GM12874 (cell line): ENCODE data around the gene NOM1.

Experiments used
- TF ChIP-seq, protein P1 (sequence below): IDR thresholded peaks from 2 replicates; pipeline ENCODE4 v1.5.1; 2011; ENCODE audit warnings: low read depth, mild to moderate bottlenecking, control low read depth, low read length, moderate library complexity; ENCODE audit not compliant: insufficient read depth

NOM1 gene

DNA sequence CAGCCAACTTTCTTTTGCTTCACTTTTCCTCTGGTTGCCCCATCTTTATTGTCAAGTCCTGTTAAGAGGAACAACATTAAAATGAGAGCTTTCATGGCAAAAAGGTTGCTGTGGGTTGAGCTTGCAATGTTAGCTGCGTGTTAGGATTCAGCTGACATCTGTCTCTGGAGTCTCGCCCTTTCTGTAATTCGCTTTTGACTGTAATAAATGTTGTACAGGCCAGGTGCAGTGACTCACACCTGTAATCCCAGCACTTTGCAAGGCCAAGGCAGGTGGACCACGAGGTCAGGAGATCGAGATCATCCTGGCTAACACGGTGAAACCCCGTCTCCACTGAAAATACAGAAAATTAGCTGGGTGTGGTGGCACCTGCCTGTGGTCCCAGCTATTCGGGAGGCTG is 36.9 kb downstream of the NOM1 start:
- TF ChIP-seq, protein P1, sequence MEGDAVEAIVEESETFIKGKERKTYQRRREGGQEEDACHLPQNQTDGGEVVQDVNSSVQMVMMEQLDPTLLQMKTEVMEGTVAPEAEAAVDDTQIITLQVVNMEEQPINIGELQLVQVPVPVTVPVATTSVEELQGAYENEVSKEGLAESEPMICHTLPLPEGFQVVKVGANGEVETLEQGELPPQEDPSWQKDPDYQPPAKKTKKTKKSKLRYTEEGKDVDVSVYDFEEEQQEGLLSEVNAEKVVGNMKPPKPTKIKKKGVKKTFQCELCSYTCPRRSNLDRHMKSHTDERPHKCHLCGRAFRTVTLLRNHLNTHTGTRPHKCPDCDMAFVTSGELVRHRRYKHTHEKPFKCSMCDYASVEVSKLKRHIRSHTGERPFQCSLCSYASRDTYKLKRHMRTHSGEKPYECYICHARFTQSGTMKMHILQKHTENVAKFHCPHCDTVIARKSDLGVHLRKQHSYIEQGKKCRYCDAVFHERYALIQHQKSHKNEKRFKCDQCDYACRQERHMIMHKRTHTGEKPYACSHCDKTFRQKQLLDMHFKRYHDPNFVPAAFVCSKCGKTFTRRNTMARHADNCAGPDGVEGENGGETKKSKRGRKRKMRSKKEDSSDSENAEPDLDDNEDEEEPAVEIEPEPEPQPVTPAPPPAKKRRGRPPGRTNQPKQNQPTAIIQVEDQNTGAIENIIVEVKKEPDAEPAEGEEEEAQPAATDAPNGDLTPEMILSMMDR = no peak

DNA sequence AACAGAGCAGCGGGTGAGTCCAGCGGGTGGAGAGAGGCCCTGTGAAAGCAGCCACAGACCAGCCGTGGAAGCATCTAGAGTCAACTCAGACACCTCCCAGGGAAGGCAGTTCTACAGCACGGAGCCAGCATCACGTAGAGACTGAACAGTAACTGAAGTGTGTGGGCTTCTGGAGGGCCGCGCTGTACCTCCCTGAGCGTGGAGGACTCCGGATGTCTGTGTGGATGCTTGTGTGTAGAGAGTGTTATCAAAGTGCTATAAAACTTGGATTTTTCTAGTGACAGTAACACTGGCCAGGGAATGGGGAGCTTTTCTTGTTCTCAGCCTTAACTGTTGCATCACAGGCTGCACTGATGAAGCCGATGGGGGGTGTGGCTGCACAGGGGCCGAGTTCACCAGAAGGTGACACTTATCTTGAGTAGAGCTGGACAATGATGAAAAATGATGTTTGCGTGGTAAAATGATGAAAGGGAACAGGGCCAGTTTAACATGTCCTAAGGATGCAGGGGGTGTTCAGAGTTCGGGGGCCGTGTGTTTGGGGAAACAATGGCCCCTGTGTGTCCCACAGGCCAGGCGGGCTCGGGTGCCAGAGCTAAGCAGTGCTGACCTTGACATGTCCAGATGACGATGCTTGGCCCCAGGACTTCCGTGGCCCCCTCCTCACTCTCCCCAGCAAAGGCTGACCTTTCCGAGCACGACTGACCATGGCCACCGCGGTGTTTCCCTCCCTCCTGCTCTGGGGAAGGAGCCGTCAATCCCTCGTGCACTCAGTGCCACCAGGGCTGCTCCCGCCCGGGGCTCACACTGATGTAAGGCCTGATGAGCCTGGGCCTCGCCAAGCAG is 39.1 kb downstream of the NOM1 start:
- TF ChIP-seq, protein P1 = no peak

DNA sequence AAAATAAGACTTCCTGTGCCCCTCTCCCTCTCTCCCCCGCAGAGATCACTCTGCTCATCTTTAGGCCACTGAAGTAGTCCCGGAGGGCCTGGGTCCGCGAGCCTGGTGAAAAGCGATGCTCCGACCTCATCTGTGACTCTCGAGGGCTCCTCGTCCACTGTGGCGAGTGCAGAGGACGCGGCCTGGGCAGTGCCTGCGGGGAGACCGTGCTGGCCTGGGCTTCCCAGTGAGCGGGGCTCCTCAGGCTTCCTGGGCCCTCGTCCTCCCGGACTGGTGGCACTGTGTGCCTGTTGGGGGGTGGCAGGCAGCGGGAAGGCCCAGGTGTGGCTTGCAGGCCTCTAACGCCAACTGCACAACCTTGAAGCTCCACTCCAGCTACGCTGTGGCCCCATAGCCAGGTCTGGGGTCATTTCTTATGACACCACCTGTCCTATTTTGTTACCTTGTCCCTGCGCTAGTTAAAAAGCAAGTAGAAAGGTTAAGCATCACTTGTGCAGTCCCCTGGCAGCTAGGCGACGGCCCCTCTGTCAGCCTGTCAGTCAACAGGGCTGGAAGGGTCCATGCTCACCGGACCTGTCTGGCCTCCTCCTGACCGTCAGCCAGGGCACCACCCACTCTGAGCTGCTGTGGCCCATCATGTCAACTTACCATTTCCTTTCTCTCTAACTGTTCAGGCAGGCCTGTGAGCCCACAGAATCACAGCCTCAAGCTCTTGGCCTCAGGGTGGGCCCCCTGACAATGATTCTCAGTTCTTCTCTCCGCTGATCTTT is 40.4 kb downstream of the NOM1 start:
- TF ChIP-seq, protein P1 = no peak

DNA sequence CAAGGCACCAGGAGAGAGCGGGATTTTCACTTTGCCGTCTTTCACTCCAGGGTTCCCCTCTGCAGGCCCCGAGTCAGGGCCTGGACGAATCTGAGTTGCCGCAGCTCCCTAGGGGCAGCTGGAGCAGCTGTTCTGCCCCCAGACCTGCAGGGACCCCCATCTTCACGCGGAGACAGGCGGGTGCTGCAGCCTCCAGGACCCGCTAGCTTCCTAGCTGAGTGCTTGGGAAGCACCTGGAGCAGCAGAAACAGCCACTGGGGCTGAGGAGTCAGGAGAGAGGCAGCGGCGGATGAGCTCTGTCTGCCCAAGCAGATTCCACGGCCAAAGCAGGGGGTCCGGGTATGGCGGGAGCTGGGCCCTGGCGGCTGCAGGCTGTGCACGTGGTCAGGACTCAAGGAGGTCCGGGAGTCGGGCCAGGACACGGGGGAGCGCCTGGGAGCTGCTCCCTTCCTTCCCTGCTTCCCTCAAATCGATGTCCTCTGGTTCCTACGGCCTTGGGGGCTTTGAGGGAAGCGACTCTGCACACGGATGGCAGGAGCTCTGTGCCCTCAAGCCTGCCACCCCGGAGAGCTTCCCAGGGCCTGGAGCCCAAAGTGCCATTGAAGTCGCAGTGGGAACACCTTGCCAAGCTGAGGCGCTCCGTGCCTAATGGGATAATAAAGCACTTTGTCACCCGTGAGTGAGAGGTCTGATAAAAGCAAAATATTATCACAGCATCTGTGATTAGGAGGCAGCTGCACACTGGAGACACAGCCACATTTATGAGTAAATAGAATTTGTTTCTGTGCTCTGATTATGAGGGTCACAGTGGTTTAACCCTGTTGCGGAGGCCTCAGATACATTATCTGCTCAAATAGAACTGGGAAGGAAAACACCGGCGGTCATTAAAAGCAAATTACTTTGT is 43.8 kb downstream of the NOM1 start:
- TF ChIP-seq, protein P1 = no peak

DNA sequence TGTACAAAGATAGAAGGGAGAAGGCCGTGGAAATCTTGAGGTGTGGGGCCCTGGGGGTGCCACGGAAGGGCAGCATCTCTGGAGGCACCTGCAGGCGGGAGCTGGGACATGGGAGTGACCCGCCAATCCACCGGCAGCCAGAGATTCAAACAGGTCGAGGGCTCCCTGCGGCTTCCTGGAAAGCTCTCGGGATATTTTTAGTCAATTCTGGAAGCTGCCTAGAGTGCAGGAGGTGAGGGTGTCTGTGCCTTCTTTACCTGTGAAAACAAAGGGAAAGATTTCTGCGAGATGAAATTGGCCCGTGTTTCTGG is 44.4 kb downstream of the NOM1 start:
- TF ChIP-seq, protein P1 = no peak

DNA sequence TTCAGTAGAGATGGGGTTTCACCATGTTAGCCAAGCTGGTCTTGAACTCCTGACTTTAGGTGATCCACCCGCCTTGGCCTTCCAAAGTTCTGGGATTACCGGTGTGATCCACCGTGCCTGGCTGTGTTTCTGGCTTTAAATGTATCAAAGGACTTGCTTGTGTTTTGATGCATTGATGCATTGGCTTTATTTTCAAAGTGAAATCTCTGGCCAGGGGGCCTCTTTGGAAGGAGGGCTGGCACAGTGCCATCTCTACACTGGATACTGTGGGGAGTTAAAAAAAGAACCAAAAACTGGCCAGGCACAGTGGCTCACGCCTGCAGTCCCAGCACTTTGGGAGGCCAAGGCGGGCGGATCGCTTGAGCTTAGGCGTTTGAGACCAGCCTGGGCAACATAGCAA is 44.9 kb downstream of the NOM1 start:
- TF ChIP-seq, protein P1 = no peak
